Breast epithelium (tissue), 4 donors: ENCODE measurements around the gene CCSER1. TPM values are rescaled to one million over a fixed set of nuclear protein-coding genes. Genes with fewer than 3 reads are reported as not detected.

Source experiments
- DNase-seq, 2 donors: peaks; one replicate each; pipeline ENCODE4 v3.0.0-alpha.2; 2019; ENCODE audit warnings: low spot score in 2 of 2
- H3K27ac ChIP-seq, 2 donors: fragments of 200-600 bp; sonication (generic) in 1 of 2; one replicate each; pipeline ENCODE4 v1.5.1; 2016 to 2019; ENCODE audit warnings: mild to moderate bottlenecking in 1 of 2
- H3K27me3 ChIP-seq, 2 donors: fragments of 200-600 bp; sonication (generic) in 1 of 2; one replicate each; pipeline versions ENCODE4 v1.5.1 to v1.6.0; 2017 to 2019; ENCODE audit warnings: control low read depth in 1 of 2, mild to moderate bottlenecking in 1 of 2
- H3K36me3 ChIP-seq: fragments of 200-600 bp; one replicate; pipeline ENCODE4 v1.5.1; 2019
- H3K4me1 ChIP-seq, 2 donors: fragments of 200-600 bp; sonication (generic); one replicate each; pipeline ENCODE4 v1.5.1; 2016 to 2019; ENCODE audit warnings: control low read depth in 1 of 2
- H3K4me3 ChIP-seq, 3 donors: fragments of 200-600 bp; sonication (generic); 1 replicate in 2 of 3; 2 replicates in 1 of 3; pipeline ENCODE4 v1.5.1; 2016 to 2019; ENCODE audit warnings: mild to moderate bottlenecking in 3 of 3, moderate library complexity in 2 of 3
- H3K9me3 ChIP-seq, 2 donors: fragments of 200-600 bp; sonication (generic) in 1 of 2; one replicate each; pipeline ENCODE4 v1.5.1; 2016 to 2019; ENCODE audit warnings: control low read depth in 1 of 2
- CTCF ChIP-seq, 3 donors: fragments of 450-650 bp; IDR thresholded peaks; one replicate each; pipeline ENCODE4 v1.5.1; 2016 to 2017; ENCODE audit warnings: antibody characterized with exemption in 3 of 3, mild to moderate bottlenecking in 3 of 3, moderate library complexity in 3 of 3
- POLR2A ChIP-seq: fragments of 450-650 bp; IDR thresholded peaks from one replicate; pipeline ENCODE4 v1.6.1; 2016; ENCODE audit warnings: antibody characterized with exemption, mild to moderate bottlenecking, moderate library complexity
- POLR2AphosphoS5 ChIP-seq, 3 donors: sonication (generic); formaldehyde crosslinking; IDR thresholded peaks; one replicate each; pipeline ENCODE4 v1.6.1; 2017; ENCODE audit warnings: antibody characterized with exemption in 3 of 3
- intact Hi-C: fragments of 100-400 bp; cut with DNase I; formaldehyde crosslinking; loops from one replicate; pipeline ENCODE4 v1.15.1; 2023; ENCODE audit warnings: low total_unique reads
- total RNA-seq, 3 donors: library from RNA; depleted of rRNA; stranded (reverse); fragments of >200 nt; gene quantifications; one replicate each; pipeline ENCODE4 v1.1.0, GENCODE V29; 2016

Gene CCSER1
- total RNA-seq, 3 donors from 2014 or later = 6.4 to 73.3 (median 55.7) TPM

DNA sequence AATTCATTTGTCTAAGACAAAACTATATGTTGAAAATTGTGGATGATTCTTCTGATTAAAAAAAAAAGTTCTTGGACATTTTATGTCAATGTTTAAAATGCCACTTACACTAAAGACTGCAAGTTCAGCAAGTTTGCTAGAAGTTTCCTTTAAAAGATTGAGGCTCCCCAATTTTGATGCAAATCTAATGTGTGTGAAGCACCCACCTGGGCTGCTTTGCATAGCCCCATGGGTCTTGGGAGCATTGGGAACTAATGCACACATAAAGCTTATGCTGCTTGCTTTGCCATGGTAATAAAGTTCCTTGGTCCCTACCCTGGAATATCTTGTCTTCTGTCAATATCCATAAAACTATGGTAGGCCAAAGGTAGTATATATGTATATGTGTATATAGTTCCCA lies 1450.7 kb downstream of the CCSER1 start:
- Histone ChIP-seq H3K4me3 (no peak overlapping the region), H3K4me1 (no peaks in the 10 kb centered on the region), H3K27me3 (no peaks in the 10 kb centered on the region), H3K9me3 (no peaks in the 10 kb centered on the region), H3K27ac (no peak overlapping the region), H3K36me3 (no peaks in the 10 kb centered on the region)
- no peak for TF ChIP-seq POLR2A
- no peak for TF ChIP-seq POLR2AphosphoS5 (IDR thresholded peaks at IDR 0.05)
- no peak for TF ChIP-seq CTCF (IDR thresholded peaks at IDR 0.05)
- intact Hi-C loops = no loop called here
- no peak for DNase-seq

DNA sequence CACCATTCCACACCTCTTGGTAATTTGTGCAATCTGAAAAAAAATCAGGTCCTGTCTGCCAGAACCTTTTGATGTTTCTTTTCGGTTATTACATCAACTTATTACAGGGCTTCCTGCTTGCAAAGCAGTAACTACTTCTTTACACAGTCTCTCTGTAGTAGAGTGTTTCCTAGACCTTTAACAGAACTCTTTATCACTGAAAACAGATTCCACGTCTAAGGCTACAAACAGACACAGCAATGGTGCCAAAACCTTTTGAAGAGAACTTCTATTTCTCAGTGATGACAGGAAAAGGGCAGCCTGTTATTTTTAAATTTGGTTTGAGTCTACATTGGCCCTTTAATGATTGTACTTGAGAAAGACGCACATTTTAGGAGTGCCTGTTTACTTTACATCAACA lies 1463.1 kb downstream of the CCSER1 start:
- TF ChIP-seq POLR2AphosphoS5 (IDR thresholded peaks at IDR 0.05) (no peak), CTCF (IDR thresholded peaks at IDR 0.05) (no peak), POLR2A (no peak)
- Histone ChIP-seq H3K4me3 (no peak overlapping the region), H3K27ac (no peak overlapping the region), H3K36me3 (no peaks in the 10 kb centered on the region), H3K27me3 (no peaks in the 10 kb centered on the region), H3K9me3 (no peaks in the 10 kb centered on the region), H3K4me1 (no peaks in the 10 kb centered on the region)
- DNase-seq = no peak
- intact Hi-C loops = no loop called here

- Histone ChIP-seq H3K4me3 (no peak overlapping the region), H3K36me3 (no peaks in the 10 kb centered on the region), H3K27ac (no peak overlapping the region), H3K9me3 (no peaks in the 10 kb centered on the region), H3K4me1 (no peaks in the 10 kb centered on the region), H3K27me3 (no peaks in the 10 kb centered on the region)
- no peak for TF ChIP-seq POLR2A
- TF ChIP-seq POLR2AphosphoS5 (IDR thresholded peaks at IDR 0.05) = no peak
- no peak for TF ChIP-seq CTCF (IDR thresholded peaks at IDR 0.05)
- intact Hi-C loops = no loop called here
- no peak for DNase-seq
These were observed 1464.9 kb downstream of the CCSER1 start for GRCh38 chr4:91592125-91592524.

DNA sequence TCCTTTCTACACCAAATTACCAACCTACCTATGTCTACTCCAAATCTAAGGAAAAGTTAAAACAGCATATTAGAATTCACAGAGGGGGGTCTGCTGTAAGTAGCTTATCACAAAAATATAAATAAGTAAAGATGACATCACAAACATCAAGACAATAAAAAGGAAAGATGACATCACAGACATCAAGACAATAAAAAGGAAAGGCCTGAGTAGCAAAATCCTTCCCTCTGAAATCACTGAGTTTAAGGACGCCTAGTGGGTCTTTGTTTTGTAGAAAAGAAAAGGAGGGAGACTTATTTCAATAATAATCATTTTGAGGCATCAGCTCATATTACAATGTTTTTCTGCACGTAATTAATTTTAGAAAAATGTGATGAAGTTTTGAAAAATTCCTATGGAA lies 1469.5 kb downstream of the CCSER1 start:
- H3K27ac ChIP-seq = no peak overlapping the region
- H3K4me1 ChIP-seq = no peaks in the 10 kb centered on the region
- no peaks in the 10 kb centered on the region for H3K36me3 ChIP-seq
- no peaks in the 10 kb centered on the region for H3K27me3 ChIP-seq
- no peaks in the 10 kb centered on the region for H3K9me3 ChIP-seq
- no peak overlapping the region for H3K4me3 ChIP-seq
- DNase-seq = no peak
- intact Hi-C loops = no loop called here
- TF ChIP-seq CTCF (IDR thresholded peaks at IDR 0.05) (no peak), POLR2AphosphoS5 (IDR thresholded peaks at IDR 0.05) (no peak)

DNA sequence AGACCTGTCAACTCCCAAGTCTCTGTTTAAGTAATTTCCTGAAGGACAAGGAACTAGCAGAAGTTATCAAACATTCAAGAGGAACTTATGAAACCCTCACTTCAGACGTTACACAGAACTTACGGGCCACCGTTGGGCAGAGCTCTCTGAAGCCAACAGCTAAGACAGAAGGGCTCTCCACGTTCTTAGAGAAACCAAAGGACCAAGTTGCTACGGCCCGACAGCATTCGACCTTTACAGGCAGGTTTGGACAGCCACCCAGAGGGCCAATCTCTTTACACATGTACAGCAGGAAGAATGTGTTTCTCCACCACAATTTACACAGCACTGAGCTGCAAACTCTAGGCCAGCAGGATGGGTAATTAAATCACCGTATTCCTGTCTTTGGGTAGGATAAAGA lies 1471.5 kb downstream of the CCSER1 start:
- no peak for DNase-seq
- Histone ChIP-seq H3K36me3 (no peaks in the 10 kb centered on the region), H3K27me3 (no peaks in the 10 kb centered on the region), H3K4me3 (no peak overlapping the region), H3K27ac (no peak overlapping the region), H3K9me3 (no peaks in the 10 kb centered on the region), H3K4me1 (no peaks in the 10 kb centered on the region)
- TF ChIP-seq POLR2AphosphoS5 (IDR thresholded peaks at IDR 0.05) (no peak), CTCF (IDR thresholded peaks at IDR 0.05) (no peak), POLR2A (no peak)
- intact Hi-C loops = no loop called here
